GM21390 (cell line): ENCODE data around the gene PDIA2.
"Not testable (repeated sequence)": the region's sequence is repeated elsewhere in the genome, so short reads cannot be mapped to it uniquely, and the experiment has no call there.

Experiments used
- ATAC-seq: cut with Tn5 transposase; IDR thresholded peaks from one replicate; pipeline ENCODE4 v1.9.1; 2021; ENCODE audit not compliant: unreplicated experiment

PDIA2 gene

GRCh38 chr16:283033-283805 is at the start of gene PDIA2:
TSS of gene PDIA2 (plus strand) at chr16:283164. CDS start at chr16:283170, 6 bp downstream.
- ATAC-seq, result no peak

GRCh38 chr16:234468-235305 is 48.3 kb upstream of the PDIA2 start, which contains the start of gene FAM234A:
TSS of gene FAM234A (plus strand) at chr16:234821. CDS start at chr16:254414, 19,593 bp downstream.
- ATAC-seq, result peak; percentile 86

- no peak for ATAC-seq
Observed at GRCh38 chr16:239948-240277, 43.1 kb upstream of the PDIA2 start.

DNA sequence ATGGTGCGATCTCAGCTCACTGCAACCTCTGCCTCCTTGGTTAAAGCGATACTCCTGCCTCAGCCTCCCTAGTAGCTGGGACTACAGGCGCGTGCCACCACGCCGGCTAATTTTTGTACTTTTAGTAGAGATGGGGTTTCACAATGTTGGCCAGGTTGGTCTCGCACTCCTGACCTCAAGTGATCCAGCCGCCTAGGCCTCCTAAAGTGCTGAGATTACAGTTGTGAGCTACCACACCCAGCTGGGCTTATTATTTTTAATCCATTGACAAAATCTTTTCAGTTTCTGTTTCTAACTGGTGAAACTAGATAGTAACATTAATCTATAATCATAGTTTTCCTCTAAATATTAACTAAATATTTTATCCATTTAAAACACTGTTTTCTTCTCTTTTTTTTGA is 42.4 kb upstream of the PDIA2 start:
- no peak for ATAC-seq

GRCh38 chr16:242281-242680 is 40.7 kb upstream of the PDIA2 start:
- no peak for ATAC-seq

GRCh38 chr16:243348-243747 is 39.6 kb upstream of the PDIA2 start:
- no peak for ATAC-seq

GRCh38 chr16:245105-245504 is 37.9 kb upstream of the PDIA2 start:
- no peak for ATAC-seq

- no peak for ATAC-seq
Observed at GRCh38 chr16:247027-247426, 35.9 kb upstream of the PDIA2 start.

DNA sequence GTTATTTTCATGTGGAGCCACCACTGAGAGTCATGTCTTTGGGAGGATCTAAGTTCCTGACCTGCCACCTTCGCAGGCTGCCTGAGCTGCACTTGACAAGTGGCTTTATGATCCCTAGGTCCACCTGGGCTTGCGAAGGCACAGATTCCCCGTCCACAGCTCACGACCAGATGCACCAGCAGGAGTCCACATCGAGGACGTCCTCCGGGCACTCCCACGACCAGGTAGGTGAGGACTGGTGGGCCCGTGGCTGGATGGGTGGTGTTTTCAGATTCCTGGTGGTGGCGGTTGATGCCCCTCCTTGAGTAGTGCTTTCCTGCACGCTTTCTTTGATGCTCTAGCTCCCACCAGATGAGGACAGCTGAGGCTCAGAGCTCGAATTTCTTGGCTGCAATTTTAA is 33.5 kb upstream of the PDIA2 start:
- ATAC-seq, result no peak

DNA sequence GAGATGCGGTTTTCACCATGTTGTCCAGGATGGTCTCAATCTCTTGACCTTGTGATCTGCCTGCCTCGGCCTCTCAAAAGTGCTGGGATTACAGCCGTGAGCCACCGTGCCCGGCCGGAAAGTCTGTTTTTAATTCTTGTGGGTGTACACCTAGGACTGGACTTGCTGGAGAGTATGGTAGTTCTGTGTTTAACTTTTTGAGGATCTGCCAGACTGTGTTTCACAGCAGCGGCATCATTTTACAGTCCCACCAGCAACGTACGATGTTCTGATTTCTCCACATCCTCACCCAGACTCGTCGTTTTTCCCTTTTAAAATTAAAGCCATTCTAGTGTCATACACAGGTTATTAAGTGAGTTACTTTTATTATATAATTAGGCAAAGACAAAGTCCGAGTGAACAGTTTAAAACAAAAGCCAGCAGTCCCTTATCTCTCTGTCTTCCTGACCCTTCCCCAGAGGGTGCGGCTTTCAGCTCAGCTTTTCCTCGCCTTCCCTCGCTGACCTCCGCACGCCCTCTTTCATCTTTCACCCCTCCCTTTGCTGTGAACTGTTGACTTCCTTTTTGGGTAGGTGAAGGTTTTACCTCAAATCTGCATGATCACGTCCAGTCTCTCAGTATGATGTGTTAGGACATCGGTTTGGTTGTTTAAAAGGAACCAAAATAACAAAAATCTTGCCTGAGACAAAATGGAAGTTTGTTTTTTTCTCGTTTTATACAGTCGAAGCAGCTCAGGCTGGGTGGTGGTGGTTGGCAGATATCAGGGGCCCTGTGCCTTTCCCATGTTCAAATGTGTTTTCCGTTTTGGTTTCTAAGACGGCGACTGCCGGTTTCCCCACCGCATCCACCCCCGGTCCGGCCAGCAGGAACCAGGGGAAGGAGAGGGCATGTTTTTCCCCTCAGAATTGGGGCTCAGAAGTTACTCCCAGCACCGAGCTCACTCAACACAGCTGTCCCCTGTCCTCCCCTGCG is 30.3 kb upstream of the PDIA2 start:
- ATAC-seq, result no peak

- no peak for ATAC-seq
Observed at GRCh38 chr16:253833-254232, 29.1 kb upstream of the PDIA2 start.

GRCh38 chr16:254461-254860 is 28.5 kb upstream of the PDIA2 start:
- ATAC-seq, result no peak

DNA sequence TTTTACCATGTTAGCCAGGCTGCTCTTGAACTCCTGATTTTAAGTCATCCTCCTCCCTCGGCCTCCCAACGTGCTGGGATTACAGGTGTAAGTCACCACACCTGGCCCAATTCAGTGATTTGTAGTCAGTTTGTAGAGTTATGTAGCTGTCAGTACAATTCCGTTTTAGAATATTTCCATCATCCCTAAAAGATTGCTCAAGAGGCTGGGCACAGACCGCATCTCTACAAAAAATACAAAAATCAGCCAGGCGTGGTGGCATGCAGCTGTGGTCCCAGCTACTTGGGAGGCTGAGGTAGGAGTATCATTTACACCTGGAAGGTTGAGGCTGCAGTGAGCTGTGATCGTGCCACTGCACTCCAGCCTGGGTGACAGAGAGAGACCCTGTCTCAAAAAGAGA is 27.8 kb upstream of the PDIA2 start:
- no peak for ATAC-seq

DNA sequence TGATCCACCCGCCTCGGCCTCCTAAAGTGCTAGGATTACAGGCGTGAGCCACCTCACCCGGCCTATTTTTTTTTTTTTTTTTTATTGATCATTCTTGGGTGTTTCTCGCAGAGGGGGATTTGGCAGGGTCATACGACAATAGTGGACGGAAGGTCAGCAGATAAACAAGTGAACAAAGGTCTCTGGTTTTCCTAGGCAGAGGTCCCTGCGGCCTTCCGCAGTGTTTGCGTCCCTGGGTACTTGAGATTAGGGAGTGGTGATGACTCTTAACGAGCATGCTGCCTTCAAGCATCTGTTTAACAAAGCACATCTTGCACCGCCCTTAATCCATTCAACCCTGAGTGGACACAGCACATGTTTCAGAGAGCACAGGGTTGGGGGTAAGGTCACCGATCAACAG is 24.9 kb upstream of the PDIA2 start:
- ATAC-seq, result not testable (repeated sequence)

GRCh38 chr16:259226-259625 is 23.7 kb upstream of the PDIA2 start:
- no peak for ATAC-seq

DNA sequence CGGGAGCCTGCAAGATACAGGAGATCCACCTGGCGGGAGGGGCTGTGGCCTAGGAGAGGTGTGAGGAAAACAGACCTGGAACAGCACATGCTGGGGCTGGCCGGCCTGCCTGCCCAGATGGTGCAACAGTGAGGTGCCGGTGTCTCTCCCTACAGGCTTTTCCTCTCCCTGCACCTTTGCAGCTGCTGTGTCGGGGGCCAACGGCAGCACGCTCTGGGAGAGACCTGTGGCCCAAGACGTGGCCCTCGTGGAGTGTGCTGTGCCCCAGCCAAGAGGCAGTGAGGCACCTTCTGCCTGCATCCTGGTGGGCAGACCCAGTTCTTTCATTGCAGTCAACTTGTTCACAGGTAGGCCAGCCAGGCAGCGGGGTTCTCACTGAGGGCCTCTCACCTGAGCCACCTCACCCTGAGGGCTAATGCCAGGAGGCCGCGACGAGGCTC is 23.1 kb upstream of the PDIA2 start:
- no peak for ATAC-seq

GRCh38 chr16:260326-260725 is 22.6 kb upstream of the PDIA2 start:
- no peak for ATAC-seq

DNA sequence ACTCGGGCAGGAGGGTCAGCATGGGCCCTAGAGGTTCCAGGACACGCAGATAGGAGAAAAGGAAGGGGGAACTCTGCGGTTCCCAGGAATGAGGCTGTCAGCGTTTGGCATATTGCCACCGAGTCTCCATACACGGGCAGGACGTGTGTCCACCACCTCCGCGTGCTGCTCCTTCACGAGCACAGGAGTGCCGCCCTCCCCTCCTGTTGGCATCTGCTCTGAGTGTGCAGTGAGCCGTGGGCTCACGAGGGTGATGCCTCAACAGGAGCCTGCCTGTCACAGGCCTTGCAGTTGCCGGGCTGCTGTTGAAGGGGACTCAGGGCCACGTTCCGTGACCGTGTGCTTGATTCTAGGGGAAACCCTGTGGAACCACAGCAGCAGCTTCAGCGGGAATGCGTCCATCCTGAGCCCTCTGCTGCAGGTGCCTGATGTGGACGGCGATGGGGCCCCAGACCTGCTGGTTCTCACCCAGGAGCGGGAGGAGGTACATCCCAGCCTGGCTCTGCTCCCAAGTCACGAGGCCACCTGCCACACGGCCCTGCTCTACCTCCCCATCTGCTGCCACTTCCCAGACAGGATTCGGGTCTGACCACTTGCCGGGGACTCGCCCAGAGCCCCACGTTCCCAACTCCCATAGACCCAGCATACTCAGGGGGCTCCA is 21.8 kb upstream of the PDIA2 start:
- no peak for ATAC-seq

- ATAC-seq, result no peak
Observed at GRCh38 chr16:262121-262745, 20.7 kb upstream of the PDIA2 start.

- no peak for ATAC-seq
Observed at GRCh38 chr16:263182-263774, 19.7 kb upstream of the PDIA2 start.
